H9 (cell line): ENCODE data around the gene GSS. TPM values are rescaled to one million over a fixed set of nuclear protein-coding genes. Genes with fewer than 3 reads are reported as not detected.
A peak's percentile ranks its signal among the peaks of the same experiment; 100 is the strongest.

Experiments used
- DNase-seq: peaks from one replicate; pipeline ENCODE4 v3.0.0-alpha.2; 2017
- H2AFZ ChIP-seq: one replicate; pipeline ENCODE4 v1.6.1; 2013; ENCODE audit warnings: mild to moderate bottlenecking, low read length, control low read depth, moderate library complexity
- H2AK5ac ChIP-seq: 2 replicates; pipeline ENCODE4 v1.6.1; 2013; ENCODE audit warnings: low read length, control low read depth, mixed read lengths; ENCODE audit not compliant: insufficient read length
- H2BK120ac ChIP-seq: one replicate; pipeline ENCODE4 v1.6.1; 2013; ENCODE audit warnings: low read depth, mild to moderate bottlenecking, low read length, control low read depth, inconsistent platforms; ENCODE audit not compliant: poor library complexity, severe bottlenecking
- H2BK12ac ChIP-seq: 2 replicates; pipeline ENCODE4 v1.6.1; 2013; ENCODE audit warnings: low read length, control low read depth, mixed read lengths, low read depth; ENCODE audit not compliant: insufficient read length
- H2BK15ac ChIP-seq: 2 replicates; pipeline ENCODE4 v1.6.1; 2013; ENCODE audit warnings: low read depth, low read length, control low read depth
- H2BK20ac ChIP-seq: one replicate; pipeline ENCODE4 v1.6.1; 2013; ENCODE audit warnings: low read depth, mild to moderate bottlenecking, low read length, control low read depth, inconsistent platforms; ENCODE audit not compliant: poor library complexity, severe bottlenecking
- H2BK5ac ChIP-seq: 2 replicates; pipeline ENCODE4 v1.6.1; 2013; ENCODE audit warnings: low read length, control low read depth, mixed read lengths; ENCODE audit not compliant: insufficient read length
- H3K14ac ChIP-seq: 2 replicates; pipeline ENCODE4 v1.6.1; 2013; ENCODE audit warnings: low read length, control low read depth; ENCODE audit not compliant: insufficient read depth
- H3K18ac ChIP-seq: 2 replicates; pipeline ENCODE4 v1.6.1; 2013; ENCODE audit warnings: low read depth, mild to moderate bottlenecking, mixed read lengths, low read length, control low read depth; ENCODE audit not compliant: insufficient read length
- H3K23ac ChIP-seq: 2 replicates; pipeline ENCODE4 v1.6.1; 2013; ENCODE audit warnings: low read length, control low read depth, mixed read lengths, low read depth; ENCODE audit not compliant: insufficient read length
- H3K23me2 ChIP-seq: 2 replicates; pipeline ENCODE4 v1.6.1; 2013; ENCODE audit warnings: low read depth, mild to moderate bottlenecking, mixed read lengths, low read length, control low read depth; ENCODE audit not compliant: insufficient read length, poor library complexity, severe bottlenecking
- H3K27ac ChIP-seq: 2 replicates; pipeline ENCODE4 v1.5.1; 2013; ENCODE audit warnings: low read length, control low read depth, mixed read lengths, low read depth; ENCODE audit not compliant: insufficient read length
- H3K27me3 ChIP-seq: 2 replicates; pipeline ENCODE4 v1.6.1; 2013; ENCODE audit warnings: low read length, control low read depth, inconsistent platforms; ENCODE audit not compliant: insufficient read depth
- H3K4ac ChIP-seq: 2 replicates; pipeline ENCODE4 v1.6.1; 2013; ENCODE audit warnings: low read depth, mild to moderate bottlenecking, control low read depth, inconsistent platforms, low read length, moderate library complexity
- H3K4me1 ChIP-seq: 2 replicates; pipeline ENCODE4 v1.6.1; 2013; ENCODE audit warnings: low read length, control low read depth, inconsistent platforms; ENCODE audit not compliant: insufficient read depth
- H3K4me2 ChIP-seq: 2 replicates; pipeline ENCODE4 v1.6.1; 2013; ENCODE audit warnings: low read length, control low read depth, mixed read lengths; ENCODE audit not compliant: insufficient read length, insufficient read depth
- H3K56ac ChIP-seq: 2 replicates; pipeline ENCODE4 v1.6.1; 2013; ENCODE audit warnings: low read depth, mild to moderate bottlenecking, mixed read lengths, low read length, control low read depth; ENCODE audit not compliant: insufficient read length
- H3K79me1 ChIP-seq: 2 replicates; pipeline ENCODE4 v1.6.1; 2013; ENCODE audit warnings: low read depth, mild to moderate bottlenecking, moderate library complexity, low read length, control low read depth, inconsistent platforms; ENCODE audit not compliant: insufficient read depth, poor library complexity, severe bottlenecking
- H3K79me2 ChIP-seq: 2 replicates; pipeline ENCODE4 v1.6.1; 2013; ENCODE audit warnings: low read length, control low read depth, inconsistent platforms; ENCODE audit not compliant: insufficient read depth
- H3K9ac ChIP-seq: 2 replicates; pipeline ENCODE4 v1.6.1; 2013; ENCODE audit warnings: low read length, control low read depth, mixed read lengths; ENCODE audit not compliant: insufficient read length; ENCODE audit errors: extremely low read depth
- H3K9me3 ChIP-seq: one replicate; pipeline ENCODE4 v1.6.1; 2013; ENCODE audit warnings: low read depth, low read length, inconsistent platforms; ENCODE audit not compliant: control insufficient read depth
- H3T11ph ChIP-seq: one replicate; pipeline ENCODE4 v1.6.1; 2013; ENCODE audit warnings: mild to moderate bottlenecking, low read length, control low read depth, inconsistent platforms
- H4K20me1 ChIP-seq: one replicate; pipeline ENCODE4 v1.6.1; 2013; ENCODE audit not compliant: control insufficient read depth, insufficient read length, insufficient read depth
- H4K5ac ChIP-seq: 2 replicates; pipeline ENCODE4 v1.6.1; 2013; ENCODE audit warnings: low read depth, mild to moderate bottlenecking, mixed read lengths, low read length, control low read depth; ENCODE audit not compliant: insufficient read length
- H4K8ac ChIP-seq: replicated peaks from 2 replicates; pipeline ENCODE4 v1.6.1; 2013; ENCODE audit warnings: low read length, control low read depth, mixed read lengths, low read depth; ENCODE audit not compliant: insufficient read length
- H4K91ac ChIP-seq: 2 replicates; pipeline ENCODE4 v1.6.1; 2013; ENCODE audit warnings: low read depth, mild to moderate bottlenecking, moderate library complexity, mixed read lengths, low read length, control low read depth; ENCODE audit not compliant: insufficient read length
- H3K27ac Mint-ChIP-seq, 3 experiments: 2 replicates in 2 of 3; 3 replicates in 1 of 3; pipeline ENCODE4 v1.8.0; 2020 to 2021; ENCODE audit warnings: mixed read lengths in 3 of 3, mild to moderate bottlenecking in 1 of 3, moderate library complexity in 1 of 3
- H3K27me3 Mint-ChIP-seq: 2 replicates; pipeline ENCODE4 v1.8.0; 2021; ENCODE audit warnings: low read depth, mild to moderate bottlenecking, moderate library complexity, mixed read lengths
- H3K36me3 Mint-ChIP-seq, 3 experiments: 2 replicates in 2 of 3; 3 replicates in 1 of 3; pipeline ENCODE4 v1.8.0; 2020 to 2021; ENCODE audit warnings: low read depth in 3 of 3, mixed read lengths in 3 of 3; ENCODE audit not compliant: insufficient read depth in 1 of 3
- H3K4me1 Mint-ChIP-seq, 2 experiments: 2 replicates each; pipeline ENCODE4 v1.8.0; 2020; ENCODE audit warnings: mixed read lengths in 2 of 2
- H3K4me3 Mint-ChIP-seq, 2 experiments: 2 replicates in 1 of 2; 3 replicates in 1 of 2; pipeline ENCODE4 v1.8.0; 2020 to 2021; ENCODE audit warnings: mild to moderate bottlenecking in 2 of 2, mixed read lengths in 2 of 2, moderate library complexity in 1 of 2
- H3K9me3 Mint-ChIP-seq, 2 experiments: 2 replicates in 1 of 2; 3 replicates in 1 of 2; pipeline ENCODE4 v1.8.0; 2020; ENCODE audit warnings: mild to moderate bottlenecking in 2 of 2, mixed read lengths in 2 of 2, moderate library complexity in 1 of 2
- CTCF ChIP-seq: fragments of 200-600 bp; sonication (generic); conservative IDR thresholded peaks from 3 replicates; pipeline ENCODE4 v1.8.0; 2021; ENCODE audit warnings: antibody characterized with exemption, mild to moderate bottlenecking
- WGBS: extraction: QIAGEN DNeasy Blood & Tissue Kit; methylation state at CpG from one replicate; pipeline ENCODE4 v1.1.7; 2013; ENCODE audit warnings: missing lambda C conversion rate, low lambda C conversion rate, mixed read lengths; ENCODE audit not compliant: insufficient read length; ENCODE audit errors: extremely low coverage; 5-methylcytosine and 5-hydroxymethylcytosine counted together
- total RNA-seq: library from RNA; stranded (reverse); gene quantifications from 2 replicates; pipeline ENCODE4 v1.2.1, GENCODE V29; 2021

GSS gene
- total RNA-seq, 1 experiment from 2014 or later = 48.5 TPM

- no CpG with 5 or more reads among the region's 25 CpGs for WGBS
Observed at GRCh38 chr20:34999021-34999451, 43.4 kb upstream of the GSS start.

More at GRCh38 chr20:34999021-34999451, 43.4 kb upstream of the GSS start:
- Histone ChIP-seq H3K9me3 (no peaks in the 10 kb centered on the region), H2AFZ (no peak overlapping the region), H2BK5ac (no peak overlapping the region), H3K27ac (no peak overlapping the region), H3K79me2 (no peaks in the 10 kb centered on the region), H3K23me2 (no peaks in the 10 kb centered on the region), H3K4me2 (no peak overlapping the region), H2BK12ac (no peak overlapping the region), H3K18ac (no peak overlapping the region), H2BK120ac (no peak overlapping the region), H3T11ph (no peak overlapping the region), H2BK15ac (no peak overlapping the region), H4K91ac (no peak overlapping the region), H3K4me1 (no peaks in the 10 kb centered on the region), H2BK20ac (no peak overlapping the region), H3K9ac (no peak overlapping the region), H3K27me3 (no peaks in the 10 kb centered on the region), H4K5ac (no peak overlapping the region), H3K23ac (no peak overlapping the region), H3K14ac (no peak overlapping the region), H3K56ac (no peak overlapping the region), H4K20me1 (no peaks in the 10 kb centered on the region), H2AK5ac (no peak overlapping the region), H3K4ac (no peak overlapping the region), H4K8ac (no peak overlapping the region), H3K79me1 (no peaks in the 10 kb centered on the region)
- DNase-seq = no peak
- Mint-ChIP-seq H3K4me1 (peaks cover 5 to 11% of the 10 kb centered on the region in 2 experiments), H3K27ac (peak overlapping the region in 2 of 3 experiments; percentile 43 to 57; a peak in 2 of 7 replicates), H3K4me3 (no peak overlapping the region), H3K36me3 (peaks cover 17 to 84% (median 62%) of the 10 kb centered on the region in 3 experiments; a peak in 6 of 7 replicates), H3K27me3 (no peaks in the 10 kb centered on the region; the same call in 1 of the 2 replicates), H3K9me3 (no peaks in the 10 kb centered on the region; a peak in 1 of 5 replicates)
- no peak for TF ChIP-seq CTCF
